DOHH2 (cell line): ENCODE results near the gene CACNG5.

ENCODE experiments used
- CTCF ChIP-seq: fragments of 200-600 bp; sonication (generic); IDR thresholded peaks from one replicate; pipeline ENCODE4 v1.5.1; 2014; ENCODE audit warnings: antibody characterized with exemption, mild to moderate bottlenecking, low read depth, low read length; ENCODE audit not compliant: poor library complexity, severe bottlenecking
- EZH2phosphoT487 ChIP-seq: fragments of 200-600 bp; sonication (generic); IDR thresholded peaks from 2 replicates; pipeline ENCODE4 v1.6.1; 2017; ENCODE audit warnings: borderline replicate concordance, mild to moderate bottlenecking, antibody characterized with exemption, low read length, moderate library complexity, mixed read lengths

DNA sequence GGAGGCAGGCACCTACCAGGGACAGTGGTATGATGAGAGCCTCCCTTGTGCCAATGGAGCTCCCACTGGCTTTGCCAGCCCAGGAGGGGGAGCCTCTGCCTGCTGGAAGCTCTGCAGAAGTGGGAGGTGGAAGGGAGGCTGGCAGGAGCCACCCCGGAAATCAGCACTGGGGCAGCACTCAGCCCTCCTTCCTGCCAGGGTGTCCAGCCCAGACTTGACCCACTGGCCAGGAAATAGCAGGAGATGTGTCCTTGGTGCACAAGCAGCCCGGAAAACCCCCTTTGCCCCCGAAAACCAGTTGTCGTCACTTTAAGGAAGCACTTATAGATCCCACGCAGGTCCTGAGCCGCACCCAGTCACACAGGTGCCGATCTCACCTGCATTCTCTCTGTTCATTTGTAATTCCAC lies 80.3 kb downstream of the CACNG5 start:
- TF ChIP-seq CTCF (no peak), EZH2phosphoT487 (no peak)
